Measurements from ENCODE around the gene CNTN5.

DNA sequence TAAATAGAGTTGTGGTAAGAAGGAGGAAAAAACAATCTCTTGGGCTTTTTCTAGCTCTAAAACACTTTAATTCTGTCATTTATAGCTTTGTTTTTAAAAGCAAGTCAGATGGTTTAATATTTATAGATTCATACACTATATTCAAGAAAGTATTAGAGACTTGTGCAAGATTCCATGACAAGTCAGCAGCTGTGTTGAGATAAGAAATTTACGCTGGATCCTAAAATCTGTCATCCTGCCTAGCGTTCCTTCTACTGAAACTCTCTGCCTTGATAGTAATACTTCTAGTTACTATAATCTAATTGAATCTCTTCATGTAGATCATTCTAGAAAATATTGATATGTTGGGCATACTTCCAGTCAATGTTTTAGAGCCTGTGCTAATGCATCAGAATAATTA is 721.8 kb downstream of the CNTN5 start:
- TF ChIP-seq, protein P1, sequence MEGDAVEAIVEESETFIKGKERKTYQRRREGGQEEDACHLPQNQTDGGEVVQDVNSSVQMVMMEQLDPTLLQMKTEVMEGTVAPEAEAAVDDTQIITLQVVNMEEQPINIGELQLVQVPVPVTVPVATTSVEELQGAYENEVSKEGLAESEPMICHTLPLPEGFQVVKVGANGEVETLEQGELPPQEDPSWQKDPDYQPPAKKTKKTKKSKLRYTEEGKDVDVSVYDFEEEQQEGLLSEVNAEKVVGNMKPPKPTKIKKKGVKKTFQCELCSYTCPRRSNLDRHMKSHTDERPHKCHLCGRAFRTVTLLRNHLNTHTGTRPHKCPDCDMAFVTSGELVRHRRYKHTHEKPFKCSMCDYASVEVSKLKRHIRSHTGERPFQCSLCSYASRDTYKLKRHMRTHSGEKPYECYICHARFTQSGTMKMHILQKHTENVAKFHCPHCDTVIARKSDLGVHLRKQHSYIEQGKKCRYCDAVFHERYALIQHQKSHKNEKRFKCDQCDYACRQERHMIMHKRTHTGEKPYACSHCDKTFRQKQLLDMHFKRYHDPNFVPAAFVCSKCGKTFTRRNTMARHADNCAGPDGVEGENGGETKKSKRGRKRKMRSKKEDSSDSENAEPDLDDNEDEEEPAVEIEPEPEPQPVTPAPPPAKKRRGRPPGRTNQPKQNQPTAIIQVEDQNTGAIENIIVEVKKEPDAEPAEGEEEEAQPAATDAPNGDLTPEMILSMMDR (conservative IDR thresholded peaks at IDR 0.05; ENCODE audit: low read depth, low read length), result no peak
- TF ChIP-seq EZH2 (IDR thresholded peaks at IDR 0.05; ENCODE audit: low read length, unreplicated experiment) (no peak), EZH2phosphoT487 (IDR thresholded peaks at IDR 0.05; ENCODE audit: borderline replicate concordance, low read length) (no peak)
